ENCODE measurements around the gene RFX2.
A peak's percentile ranks its signal among the peaks of the same experiment; 100 is the strongest.
"Not testable (repeated sequence)": the region's sequence is repeated elsewhere in the genome, so short reads cannot be mapped to it uniquely, and the experiment has no call there.

RFX2 gene

DNA sequence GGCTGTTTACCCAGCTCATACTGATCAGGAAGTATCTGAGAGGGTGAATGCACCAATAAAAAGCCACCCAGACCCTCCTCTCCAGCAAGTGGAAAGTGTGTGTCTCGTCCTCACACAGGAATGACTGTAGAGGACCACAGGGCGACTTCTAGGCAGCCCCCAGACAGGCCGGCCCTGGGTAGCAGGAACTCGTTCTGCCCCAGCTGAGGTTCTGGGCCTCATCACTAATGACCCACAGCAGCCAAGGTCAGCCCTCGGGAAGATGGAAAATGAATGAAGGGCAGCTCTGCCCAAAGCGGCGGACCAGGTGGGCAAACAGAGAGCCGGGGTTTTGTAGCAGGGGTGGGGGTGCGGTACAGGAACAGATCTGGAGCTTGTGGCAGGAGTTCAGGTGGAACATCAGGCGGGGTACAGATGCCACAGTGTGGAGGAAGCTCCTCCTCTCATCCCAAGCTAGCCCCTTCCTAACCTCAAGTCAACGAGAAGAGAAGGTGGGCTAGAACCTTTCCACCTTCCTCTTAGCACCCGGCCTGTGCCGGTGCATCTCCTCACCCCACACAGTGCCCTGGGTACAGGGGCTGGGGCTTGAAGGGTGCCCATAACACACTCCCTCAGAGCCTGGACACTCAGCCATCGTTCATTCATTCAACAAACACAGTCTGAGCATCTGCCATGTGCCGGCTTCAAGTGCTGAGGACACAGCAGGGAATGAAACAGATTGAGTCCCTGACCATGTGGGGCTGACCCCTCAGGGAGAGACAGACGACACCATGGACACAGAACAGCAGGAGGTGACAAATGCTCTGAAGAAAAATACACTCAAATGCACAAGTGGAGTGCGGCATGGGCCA is 36.2 kb downstream of the RFX2 start:
- no peak for DNase-seq

DNA sequence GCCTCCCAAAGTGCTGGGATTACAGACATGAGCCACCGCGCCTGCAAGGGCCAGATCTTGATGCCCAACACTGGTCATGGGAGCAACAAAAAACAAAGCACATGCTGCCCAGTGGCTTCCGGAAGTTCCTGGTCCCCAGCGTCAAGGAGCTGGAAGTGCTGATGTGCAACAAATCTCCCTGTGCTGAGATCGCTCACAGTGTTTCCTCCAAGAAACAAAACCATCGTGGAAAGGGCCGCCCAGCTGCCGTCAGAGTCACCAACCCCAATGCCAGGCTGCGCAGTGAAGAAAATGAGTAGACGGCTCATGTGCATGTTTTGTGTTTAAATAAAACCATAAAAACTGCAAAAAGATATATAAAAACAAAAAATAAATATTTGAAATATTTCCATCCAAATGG is 37.1 kb downstream of the RFX2 start:
- not testable (repeated sequence) for DNase-seq

GRCh38 chr19:6071875-6072274 is 38.4 kb downstream of the RFX2 start:
- no peak for DNase-seq

DNA sequence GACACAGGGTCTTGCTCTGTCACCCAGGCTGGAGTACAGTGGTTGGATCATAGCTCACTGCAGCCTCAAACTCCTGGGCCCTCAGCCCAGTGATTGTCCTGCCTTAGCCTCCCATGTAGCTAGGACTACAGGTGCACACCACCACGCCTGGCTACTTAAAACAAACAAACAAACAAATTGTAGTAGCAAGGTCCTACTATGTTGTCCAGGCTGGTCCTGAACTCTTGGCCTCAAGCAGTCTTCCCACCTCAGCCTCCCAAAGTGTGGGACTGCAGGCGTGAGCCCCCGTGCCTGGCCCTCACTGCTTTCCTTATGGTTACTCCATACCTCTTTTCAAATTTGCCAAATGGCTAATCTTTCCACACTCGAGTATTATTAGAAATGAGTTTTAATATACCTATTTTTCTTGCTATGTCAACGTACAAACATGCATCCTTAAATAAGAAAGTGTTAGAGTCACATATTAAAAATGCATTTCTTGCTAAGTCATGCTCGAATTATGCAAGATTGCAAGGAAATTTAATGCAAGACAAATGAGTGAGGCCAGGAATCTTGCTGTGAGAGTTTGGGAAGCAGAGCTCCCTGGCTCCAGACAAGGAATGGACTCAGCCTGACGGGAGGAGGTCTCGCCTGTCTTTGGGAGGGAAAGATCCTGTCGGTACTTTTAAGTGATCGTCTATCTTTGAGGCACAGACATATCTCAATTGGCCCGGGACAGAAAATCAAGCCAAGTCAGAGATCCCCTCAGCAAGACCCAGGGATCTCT is 39.4 kb downstream of the RFX2 start:
- DNase-seq = no peak

- DNase-seq = no peak
Measured at GRCh38 chr19:6070207-6070681, 40.1 kb downstream of the RFX2 start.

GRCh38 chr19:6069268-6069791 is 41.0 kb downstream of the RFX2 start:
- no peak for DNase-seq

DNA sequence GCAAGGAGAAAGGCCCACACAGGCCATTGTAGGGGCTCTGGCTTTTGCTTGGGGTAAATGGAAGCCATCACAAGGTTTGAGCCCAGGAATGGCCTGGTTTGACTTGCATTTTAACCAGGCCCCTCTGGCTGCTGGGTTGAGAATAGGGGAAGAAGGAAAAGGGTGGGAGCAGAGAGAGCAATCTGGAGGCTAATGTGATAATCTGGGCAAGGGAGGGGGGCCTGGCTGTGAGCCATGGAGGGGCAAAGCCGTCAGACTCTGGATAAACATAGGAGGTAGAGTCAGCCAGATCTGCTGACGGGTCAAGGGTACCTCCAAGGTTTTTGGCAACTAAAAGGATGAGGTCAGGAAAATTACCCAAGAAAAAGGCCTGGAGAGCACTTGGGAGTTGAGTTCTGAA is 41.6 kb downstream of the RFX2 start:
- no peak for DNase-seq

DNA sequence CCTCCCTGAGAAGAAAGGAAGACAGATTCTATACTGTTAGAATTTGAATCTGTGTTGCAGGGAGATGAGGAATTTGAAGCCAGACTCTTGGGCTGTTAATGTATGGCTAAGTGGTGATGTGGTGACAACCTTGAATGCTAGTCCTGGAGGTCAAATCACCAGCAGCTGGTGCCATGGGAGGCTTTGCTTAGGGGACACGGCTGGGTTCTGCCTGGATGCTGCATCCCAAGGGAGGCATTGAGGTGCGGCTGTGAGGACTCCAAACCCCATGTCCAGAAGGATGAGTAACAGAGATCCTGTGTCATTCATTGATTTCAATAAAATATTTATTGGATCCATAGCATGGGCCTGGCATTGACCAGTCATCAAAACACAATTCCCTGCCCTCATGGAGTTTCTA is 42.3 kb downstream of the RFX2 start:
- no peak for DNase-seq

DNA sequence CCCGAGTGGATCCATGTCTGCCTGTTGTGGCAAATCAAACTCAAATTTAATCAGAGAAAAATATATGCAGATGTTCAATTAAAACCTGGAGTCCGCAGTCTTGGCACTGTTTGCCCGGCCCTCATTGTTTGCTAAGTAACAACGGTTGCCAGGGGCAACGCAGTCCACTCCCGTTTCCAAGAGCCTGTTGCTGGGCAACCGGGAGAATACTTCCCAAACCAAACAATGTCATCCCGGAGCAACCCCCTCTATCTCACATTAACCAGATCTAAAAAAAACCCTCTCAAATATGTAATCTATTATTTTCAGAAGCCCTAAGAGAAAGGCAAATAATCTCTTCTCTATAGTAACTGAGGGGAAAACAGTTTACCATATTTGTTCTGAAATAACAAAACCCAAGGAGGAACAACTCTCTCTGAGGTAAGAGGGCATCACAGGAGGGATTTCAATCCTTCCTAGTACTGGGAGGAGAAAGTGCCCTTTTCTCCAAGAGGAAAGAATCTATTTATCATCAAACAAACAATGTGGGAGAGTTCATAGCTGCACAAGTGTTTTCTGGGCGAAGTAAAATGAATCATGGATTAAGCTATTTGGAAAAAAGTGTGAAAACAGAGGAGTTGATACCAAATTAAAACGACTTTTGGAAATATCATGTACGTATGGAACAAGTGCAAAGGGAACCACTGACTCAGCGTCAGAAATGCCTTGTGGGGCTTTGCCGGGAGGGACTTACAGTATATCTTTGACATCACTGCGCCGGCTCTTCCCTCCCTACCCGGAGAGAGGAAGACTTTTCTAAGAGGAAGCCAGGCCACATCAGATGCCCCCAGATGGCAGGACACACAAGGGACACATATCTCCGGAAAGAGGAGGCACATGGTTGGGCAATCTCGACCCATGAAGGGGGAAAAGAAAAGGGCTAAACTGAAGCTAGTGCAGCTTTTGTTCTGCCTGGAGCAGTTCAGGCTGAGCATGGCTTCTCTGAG is 43.3 kb downstream of the RFX2 start:
- no peak for DNase-seq

GRCh38 chr19:6065685-6066374 is 44.5 kb downstream of the RFX2 start:
- DNase-seq = no peak

GRCh38 chr19:6064336-6065073 is 45.8 kb downstream of the RFX2 start:
- peak; percentile 21 for DNase-seq

DNA sequence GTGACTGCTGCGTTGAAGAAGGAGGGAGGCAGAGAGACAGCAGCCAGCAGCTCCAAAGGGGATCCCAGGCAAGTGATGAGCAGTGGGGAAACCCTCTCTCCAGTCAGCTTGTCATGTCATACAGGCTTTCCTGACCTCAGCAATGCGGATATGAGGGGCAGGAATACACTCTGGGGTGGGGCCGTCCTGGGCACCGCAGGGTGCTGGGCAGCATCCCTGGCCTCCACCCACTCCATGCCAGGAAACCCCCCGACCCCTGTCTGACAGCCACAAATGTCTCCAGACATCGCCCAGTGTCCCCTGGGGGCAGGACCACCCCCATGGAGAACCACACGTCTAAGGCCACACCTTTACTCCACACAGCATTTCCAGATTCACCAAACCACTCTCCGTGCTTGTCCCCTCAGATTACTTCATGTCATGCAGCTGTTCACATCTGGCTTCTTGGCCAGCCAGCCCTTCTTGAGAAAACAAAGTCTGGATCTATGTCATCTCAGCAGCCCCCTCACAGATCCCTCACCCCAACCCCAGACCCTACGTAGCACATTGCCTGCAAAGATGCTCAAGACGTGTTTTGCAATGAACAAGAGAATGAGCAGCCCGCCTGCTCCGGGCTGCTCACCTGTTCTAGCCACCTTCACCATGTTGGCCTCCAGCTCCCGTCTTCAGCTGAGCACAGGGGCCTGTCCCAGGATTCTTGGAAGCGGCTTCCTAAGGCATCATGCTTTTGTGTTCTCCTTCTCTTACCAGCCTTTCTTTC is 46.5 kb downstream of the RFX2 start:
- DNase-seq = peak; percentile 23

GRCh38 chr19:6062961-6063575 is 47.2 kb downstream of the RFX2 start:
- DNase-seq = peak; percentile 21

GRCh38 chr19:6062274-6062673 is 48.0 kb downstream of the RFX2 start:
- DNase-seq = peak; percentile 54

DNA sequence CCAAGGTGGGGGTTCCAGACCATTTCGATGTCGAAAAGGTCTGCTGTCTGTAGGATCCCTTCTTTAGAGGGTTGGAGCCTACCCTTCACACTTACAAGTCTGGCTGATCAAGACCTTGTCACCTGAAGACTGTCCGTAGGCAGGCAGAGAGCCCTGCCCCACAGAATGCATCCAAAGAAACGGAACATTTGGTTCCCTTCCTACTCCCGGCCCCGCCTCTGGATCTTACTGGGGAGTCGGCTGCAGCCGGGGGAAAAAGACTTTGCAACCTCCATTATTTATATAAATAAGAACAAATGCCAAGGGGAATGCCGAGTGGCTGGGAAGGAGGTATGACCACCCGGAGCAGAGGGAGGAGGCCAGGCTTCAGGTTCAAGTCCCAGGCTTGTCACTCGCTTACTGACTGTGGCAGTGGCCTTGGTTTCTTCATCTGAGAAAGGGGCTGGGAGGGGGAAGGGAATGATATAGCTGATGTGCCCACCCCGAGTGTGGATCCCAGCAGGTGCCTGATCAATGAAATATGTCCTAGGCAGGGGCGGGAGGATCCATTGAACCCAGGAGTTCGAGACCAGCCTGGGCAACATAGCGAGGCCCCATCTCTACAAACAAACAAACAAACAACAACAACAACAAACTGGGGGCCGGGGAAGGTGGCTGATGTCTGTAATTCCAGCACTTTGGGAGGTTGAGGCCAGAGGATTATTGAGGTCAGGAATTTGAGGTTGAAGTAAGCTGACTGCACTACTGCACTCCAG is 48.7 kb downstream of the RFX2 start:
- no peak for DNase-seq

DNA sequence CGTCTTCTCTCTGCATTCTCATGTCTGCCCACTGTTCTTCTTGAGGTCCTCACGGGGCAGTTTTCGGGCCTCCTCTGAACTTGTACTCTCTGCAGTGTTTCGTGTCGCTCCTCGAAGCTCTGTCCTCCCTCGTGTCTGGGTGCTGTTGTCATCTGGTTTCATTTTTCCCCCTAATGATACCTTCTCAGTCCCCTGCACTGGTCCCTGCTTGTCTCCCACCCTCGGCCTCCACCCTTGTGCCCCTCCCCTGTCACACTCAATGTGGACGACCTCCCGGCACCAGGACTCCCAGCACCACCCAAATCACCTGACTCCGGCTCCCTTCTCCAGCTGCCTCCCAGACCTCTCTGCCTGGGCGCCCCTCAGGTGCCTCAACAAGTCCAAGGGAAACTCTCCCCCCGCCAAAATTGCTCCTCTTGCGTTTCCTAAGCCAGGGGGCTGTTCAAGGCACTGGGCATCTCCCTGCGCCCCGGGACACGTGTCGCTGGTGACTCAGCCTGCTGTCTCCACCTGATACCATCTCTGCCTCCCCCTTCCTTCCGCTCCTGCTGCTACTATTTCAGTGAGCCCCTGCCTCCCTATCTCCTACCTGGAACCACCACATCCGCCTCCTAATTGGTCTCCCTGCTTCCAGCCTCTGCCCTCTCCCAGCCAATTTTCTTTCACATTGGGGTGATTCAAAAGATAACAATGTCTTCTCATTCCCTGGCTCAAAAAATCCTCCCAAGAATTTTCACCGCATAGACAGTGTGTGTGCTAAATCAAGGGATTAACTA is 49.5 kb downstream of the RFX2 start:
- no peak for DNase-seq

GRCh38 chr19:6059988-6060599 is 50.2 kb downstream of the RFX2 start:
- no peak for DNase-seq

DNA sequence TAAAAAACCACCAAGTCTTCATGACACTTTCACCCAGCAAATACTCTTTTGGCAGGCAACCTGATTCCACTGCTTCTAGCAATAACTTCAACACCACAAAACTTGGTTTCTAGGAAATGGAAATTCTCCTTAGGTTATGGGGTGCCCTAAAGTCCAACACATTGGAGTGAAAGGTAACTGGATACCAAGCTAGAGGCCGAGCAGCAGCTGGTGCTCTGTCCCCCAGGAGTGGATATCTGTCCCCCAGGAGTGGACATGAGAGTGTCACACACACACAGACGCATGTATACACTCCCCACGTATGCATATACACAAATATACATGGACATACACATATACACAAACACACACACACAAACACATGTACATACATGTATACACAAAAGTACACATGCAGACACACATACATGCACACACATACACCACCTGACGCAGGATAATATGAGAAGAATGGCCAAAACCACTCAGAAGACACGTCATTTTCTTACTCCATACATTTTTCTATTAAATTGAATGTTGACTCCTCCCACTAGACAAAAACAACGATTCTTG is 50.8 kb downstream of the RFX2 start:
- no peak for DNase-seq

Measured in activated CD4-positive, CD25-positive, alpha-beta regulatory T cell treated with anti-CD3 and anti-CD28 coated beads, Interleukin-2, amount 50 U/mL, for 72 hours (primary cell).